Muscle of arm (tissue), 14 donors: ENCODE measurements around the gene ZNF286A. TPM values are rescaled to one million over a fixed set of nuclear protein-coding genes. Genes with fewer than 3 reads are reported as not detected.
A peak's percentile ranks its signal among the peaks of the same experiment; 100 is the strongest.
"Not testable (repeated sequence)": the region's sequence is repeated elsewhere in the genome, so short reads cannot be mapped to it uniquely, and the experiment has no call there.

Source experiments
- DNase-seq: peaks from one replicate; pipeline ENCODE4 v3.0.0-alpha.2; 2013
- long read RNA-seq, 11 donors: transcript quantifications; one replicate each; lab custom pipeline, GENCODE V29; 2026
- polyA plus RNA-seq, 12 donors: library from polyadenylated mRNA; unstranded; fragments of 120-200 nt; gene quantifications; one replicate each; pipeline ENCODE4 v1.2.1, GENCODE V29; 2013; ENCODE audit not compliant: insufficient read length in 12 of 12

ZNF286A gene
- 10 to 100 TPM in 11 of 12 donors, not detected in 1; 13.5 to 36.5 (median 26.6) TPM for polyA plus RNA-seq
- long read RNA-seq, donor 1 = 0 reads
- long read RNA-seq, donor 2, full-length matches to known transcripts = 4 of 4 reads
- long read RNA-seq, donor 2, partial matches to known transcripts = 0 of 4 reads
- long read RNA-seq, donor 2, other reads (novel, unspliced or antisense) = 0 of 4 reads
- long read RNA-seq, donor 3, full-length matches to known transcripts = 1 of 1 reads
- long read RNA-seq, donor 3, partial matches to known transcripts = 0 of 1 reads
- long read RNA-seq, donor 3, other reads (novel, unspliced or antisense) = 0 of 1 reads
- long read RNA-seq, donor 4, full-length matches to known transcripts = 2 of 2 reads
- long read RNA-seq, donor 4, partial matches to known transcripts = 0 of 2 reads
- long read RNA-seq, donor 4, other reads (novel, unspliced or antisense) = 0 of 2 reads
- long read RNA-seq, donor 5, full-length matches to known transcripts = 2 of 2 reads
- long read RNA-seq, donor 5, partial matches to known transcripts = 0 of 2 reads
- long read RNA-seq, donor 5, other reads (novel, unspliced or antisense) = 0 of 2 reads
- long read RNA-seq, donor 6, full-length matches to known transcripts = 3 of 3 reads
- long read RNA-seq, donor 6, partial matches to known transcripts = 0 of 3 reads
- long read RNA-seq, donor 6, other reads (novel, unspliced or antisense) = 0 of 3 reads
- long read RNA-seq, donor 7 = 0 reads
- long read RNA-seq, donor 8, full-length matches to known transcripts = 3 of 3 reads
- long read RNA-seq, donor 8, partial matches to known transcripts = 0 of 3 reads
- long read RNA-seq, donor 8, other reads (novel, unspliced or antisense) = 0 of 3 reads
- long read RNA-seq, donor 9 = 0 reads
- long read RNA-seq, donor 10, full-length matches to known transcripts = 1 of 1 reads
- long read RNA-seq, donor 10, partial matches to known transcripts = 0 of 1 reads
- long read RNA-seq, donor 10, other reads (novel, unspliced or antisense) = 0 of 1 reads
- long read RNA-seq, donor 11 = 0 reads

DNA sequence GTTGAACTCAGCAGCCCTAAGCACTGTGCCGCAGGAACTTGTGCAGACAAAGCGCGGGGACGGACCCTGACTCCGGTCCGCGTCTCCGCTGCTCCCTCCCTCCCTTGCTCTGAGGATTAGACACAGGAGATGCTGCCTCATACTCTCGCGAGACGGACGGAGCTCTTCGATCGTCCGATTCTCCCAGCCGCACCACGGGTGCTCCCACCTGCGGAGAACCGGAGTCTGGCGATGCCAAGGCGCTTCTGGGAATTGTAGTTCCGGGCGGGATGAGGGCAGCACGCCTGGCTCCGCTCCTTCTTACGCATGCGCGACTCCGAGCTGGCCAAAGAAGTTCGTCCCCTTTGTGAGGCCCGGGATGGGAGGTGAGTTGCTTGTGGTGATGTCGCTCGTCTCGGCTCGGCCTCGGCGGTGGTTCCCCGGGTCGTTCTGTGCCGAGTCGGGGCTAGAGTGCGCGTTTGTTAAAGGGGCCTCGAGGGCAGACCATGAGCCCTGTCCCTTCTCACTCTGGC, at the start of gene ZNF286A:
TSS of gene ZNF286A (plus strand) at position 340 of the 512 bp plus-strand sequence. CDS start 578 bp downstream, outside the sequence.
- peak; percentile 98 for DNase-seq

DNA sequence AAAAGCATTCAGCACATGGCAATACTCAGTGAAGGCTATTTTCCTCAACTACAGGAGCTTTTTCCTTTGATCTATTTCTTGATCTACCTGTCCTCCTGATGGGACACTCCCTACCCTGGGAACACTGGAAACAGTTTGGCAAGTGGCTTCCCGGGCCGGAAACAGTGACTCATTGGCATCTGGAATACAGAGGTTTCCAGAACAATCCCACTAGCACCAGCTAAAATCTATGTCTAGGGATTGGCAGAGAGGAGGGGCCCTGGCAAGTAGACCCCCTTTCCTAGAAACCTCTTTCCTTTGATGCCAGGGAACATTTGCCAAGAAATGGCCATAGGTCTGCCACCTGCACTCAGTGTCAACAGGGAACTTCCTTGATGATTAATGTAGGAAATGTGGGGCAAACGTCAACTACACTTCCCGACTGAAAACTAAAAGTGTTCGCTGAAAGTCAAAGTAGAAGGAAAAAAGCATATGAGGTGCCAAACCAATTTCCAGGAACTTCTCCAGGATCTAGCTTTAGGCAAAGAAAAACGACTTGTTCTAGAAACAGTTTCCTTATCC, 49.6 kb upstream of the ZNF286A start:
- DNase-seq = peak; percentile 70

- peak; percentile 39 for DNase-seq
Observed at GRCh38 chr17:15650741-15651582, 48.6 kb upstream of the ZNF286A start.

- DNase-seq = peak; percentile 95
Observed at GRCh38 chr17:15651583-15652110, 47.9 kb upstream of the ZNF286A start.

DNA sequence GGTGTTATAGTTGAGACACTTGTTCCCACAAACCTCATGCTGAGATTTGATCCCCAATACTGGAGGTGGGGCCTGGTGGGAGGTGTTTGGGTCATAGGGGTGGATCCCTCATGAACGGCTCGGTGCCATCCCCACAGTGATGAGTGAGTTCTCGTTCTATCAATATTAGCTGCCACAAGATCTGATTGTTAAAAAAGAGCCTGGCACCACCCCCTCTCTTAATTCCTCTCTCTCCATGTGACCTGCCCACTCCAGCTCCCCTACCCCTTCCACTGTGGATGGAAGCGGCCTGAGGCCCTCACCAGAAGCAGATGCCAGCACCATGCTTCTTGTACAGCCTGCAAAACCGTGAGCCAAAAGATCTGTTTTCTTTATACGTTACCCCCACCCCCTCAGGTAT, 46.6 kb upstream of the ZNF286A start:
- DNase-seq = no peak

DNA sequence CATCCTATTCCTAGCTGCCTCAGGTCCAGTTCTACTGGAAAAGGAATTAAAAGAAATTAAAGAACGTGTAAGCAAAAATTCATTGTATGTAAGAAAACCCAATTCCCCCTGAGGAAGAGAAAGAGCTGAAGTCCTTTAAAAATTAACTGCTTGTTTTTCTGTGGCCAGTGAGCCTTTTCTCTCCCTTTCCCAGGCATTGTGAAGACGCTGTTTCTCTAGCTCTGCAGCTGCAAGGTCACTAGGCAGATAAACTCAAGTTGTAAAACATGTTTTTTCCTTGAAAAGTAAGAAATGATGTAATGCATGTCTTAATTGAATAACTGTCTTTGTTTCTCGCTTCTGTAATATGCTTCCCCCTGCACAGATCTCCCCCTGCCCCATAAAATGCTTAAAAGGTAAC, 45.2 kb upstream of the ZNF286A start:
- DNase-seq = not testable (repeated sequence)

DNA sequence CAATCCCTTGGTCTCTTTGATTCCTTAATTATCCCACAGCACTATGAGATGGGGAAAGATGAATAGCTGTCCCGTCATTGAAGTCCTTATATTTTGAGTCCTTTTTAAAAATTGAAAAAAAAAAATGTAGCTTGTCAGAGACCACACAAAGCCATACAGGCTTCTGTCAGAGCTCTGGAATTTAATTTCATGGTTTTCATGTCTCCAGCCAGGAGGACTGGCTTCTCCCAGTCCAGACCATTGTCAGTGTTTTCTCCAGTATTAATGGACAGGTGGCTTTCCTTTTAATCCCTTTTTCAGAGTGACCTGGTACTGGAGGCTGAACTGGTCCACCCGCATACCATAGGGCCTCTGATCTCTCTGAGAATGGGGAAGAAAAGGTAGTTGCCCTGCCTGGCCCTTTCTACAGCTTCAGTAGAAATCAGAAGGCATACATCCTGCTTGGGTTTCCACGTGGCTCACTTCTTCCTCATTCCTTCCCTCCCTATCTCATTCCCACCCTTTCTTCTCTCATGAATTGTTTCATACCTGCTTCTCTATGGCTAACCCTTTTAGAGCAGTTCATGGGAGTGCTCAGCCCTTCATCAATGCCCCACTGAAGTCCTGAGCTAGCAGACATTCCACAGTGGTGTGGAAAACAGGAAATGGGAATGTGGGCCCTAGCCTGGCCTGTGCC, 44.5 kb upstream of the ZNF286A start:
- no peak for DNase-seq

DNA sequence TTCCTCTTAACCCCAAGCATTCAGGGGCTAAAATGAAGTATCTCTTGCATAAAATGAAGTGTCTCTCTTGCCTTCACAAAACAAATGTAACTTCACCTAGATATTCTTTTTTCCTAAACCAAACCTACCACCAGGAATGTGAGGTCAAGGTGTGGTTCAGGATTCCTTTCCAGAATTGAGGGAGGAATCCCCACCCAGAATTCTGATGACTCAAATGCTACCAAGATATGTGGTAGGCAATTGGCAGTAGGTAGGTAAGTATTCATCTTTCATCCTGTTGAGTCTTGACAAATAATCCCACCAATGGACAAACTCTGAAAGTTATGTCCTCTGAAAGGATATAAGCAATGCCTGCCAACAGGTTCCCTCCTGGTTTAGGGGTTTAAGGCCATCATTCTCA, 41.7 kb upstream of the ZNF286A start:
- no peak for DNase-seq

DNA sequence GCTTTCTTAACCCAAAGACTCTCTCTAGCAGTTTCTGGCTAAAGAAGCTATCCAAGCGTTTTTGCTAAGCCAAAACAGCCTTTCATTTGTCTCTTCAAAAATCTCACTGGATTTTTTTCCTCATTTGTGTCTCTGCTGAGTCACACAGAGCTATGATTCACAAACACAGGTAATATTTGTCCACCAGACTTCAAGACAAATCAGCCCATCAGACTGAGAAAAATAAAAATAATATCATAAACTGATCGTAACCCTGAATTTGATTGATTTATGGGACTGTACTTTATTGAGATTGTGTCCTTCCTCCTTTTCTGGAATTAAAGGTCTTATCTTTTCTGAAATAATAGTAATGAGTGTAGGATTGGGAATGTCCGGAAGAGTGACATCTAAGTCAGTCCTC, 41.3 kb upstream of the ZNF286A start:
- DNase-seq = no peak

- DNase-seq = no peak
Observed at GRCh38 chr17:15659236-15659635, 40.3 kb upstream of the ZNF286A start.

DNA sequence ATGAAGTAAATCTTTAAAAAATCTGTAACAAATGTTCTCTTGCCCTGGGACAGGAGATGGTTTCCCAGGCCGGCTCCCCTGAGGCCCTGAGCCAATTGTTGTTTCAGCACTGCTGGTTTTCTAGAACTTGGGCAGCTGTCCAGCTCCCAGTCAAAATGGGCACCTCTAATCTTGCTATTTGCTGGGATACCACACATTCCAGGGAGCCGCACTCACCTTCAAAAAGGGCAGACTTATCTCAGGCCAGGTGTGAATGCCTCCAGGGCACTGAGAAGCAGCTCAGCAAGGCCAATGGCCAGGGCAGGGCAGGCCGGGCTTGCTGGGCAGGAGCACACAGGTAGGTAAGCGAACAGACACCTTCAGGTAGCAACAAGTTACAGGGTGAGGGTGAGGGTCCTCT, 39.9 kb upstream of the ZNF286A start:
- DNase-seq = no peak

DNA sequence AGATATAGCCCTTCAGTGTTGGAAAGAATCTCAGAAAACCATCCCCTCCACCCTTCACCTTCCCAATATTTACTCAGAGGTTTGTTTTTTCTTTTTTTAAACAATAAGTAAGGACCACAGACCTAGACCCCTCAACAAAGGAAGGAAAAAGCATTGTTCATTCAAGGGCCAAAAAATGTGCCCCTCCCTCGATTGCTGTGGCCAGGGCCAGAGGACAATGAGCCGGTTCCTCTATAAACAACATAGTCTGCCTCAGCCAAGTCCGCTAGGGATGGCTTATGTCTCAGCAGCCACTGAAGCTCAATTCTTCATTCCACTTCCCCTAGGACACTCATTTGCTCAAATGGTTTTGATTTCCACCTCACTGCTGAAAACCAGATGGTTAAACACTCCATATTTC, 39.5 kb upstream of the ZNF286A start:
- DNase-seq = no peak

DNA sequence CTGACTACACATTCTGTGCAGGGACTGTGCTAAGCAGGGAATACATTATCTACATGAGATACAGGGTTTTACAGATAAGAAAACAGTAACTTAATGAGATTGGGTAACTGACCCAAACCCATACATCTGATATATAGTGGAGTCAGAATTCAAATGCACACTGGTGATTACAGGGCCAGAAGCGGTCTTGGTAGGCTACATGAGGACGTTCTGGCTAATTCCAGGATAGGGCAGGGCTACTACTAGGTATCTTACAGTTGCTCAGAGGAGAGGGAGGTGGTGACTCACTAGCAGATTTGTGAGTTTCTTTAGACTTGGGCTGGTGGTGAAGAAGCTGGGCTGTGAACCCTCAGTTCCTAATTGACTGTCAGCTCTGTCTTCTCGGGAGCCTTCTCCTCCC, 36.9 kb upstream of the ZNF286A start:
- DNase-seq = no peak

GRCh38 chr17:15663176-15663575, 36.4 kb upstream of the ZNF286A start:
- DNase-seq = no peak

DNA sequence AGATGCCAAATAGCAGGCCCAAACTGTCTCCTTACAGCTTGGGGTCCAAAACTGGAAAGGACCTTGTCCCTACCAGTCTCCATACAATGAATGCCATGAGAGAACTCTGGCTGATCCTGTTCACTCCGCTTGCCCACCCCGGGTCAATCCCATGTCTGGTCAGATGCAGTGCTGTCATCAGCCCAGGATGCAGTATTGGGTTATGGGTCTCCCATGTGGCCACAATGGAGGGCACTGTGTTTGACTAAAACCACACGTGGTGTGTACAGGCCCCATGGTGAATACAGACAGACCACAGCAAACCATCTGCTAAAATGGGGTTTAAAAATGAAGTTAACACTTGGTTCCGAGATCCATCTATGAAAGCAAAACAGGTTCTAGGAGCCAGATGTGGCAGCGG, 35.9 kb upstream of the ZNF286A start:
- DNase-seq = no peak

DNA sequence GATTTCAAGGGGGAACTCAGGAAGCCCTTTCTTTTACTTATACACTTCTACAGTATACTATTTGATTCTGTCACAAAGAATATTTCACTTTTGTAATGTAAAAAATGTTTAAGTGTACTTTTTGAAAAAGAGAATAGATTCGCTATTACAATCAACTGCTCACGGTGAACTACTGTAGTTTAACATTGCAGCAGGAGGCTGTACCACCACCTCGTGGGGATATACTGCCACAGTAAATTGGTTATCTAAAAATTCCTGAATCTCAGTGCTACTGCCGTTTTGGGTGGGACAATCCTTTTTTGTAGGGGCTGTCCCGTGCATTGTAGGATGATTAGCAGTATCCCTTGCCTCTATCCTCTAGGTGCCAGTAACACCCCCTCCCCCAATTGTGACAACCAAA, 30.0 kb upstream of the ZNF286A start:
- DNase-seq = not testable (repeated sequence)

- DNase-seq = not testable (repeated sequence)
Observed at GRCh38 chr17:15674640-15675039, 24.9 kb upstream of the ZNF286A start.

DNA sequence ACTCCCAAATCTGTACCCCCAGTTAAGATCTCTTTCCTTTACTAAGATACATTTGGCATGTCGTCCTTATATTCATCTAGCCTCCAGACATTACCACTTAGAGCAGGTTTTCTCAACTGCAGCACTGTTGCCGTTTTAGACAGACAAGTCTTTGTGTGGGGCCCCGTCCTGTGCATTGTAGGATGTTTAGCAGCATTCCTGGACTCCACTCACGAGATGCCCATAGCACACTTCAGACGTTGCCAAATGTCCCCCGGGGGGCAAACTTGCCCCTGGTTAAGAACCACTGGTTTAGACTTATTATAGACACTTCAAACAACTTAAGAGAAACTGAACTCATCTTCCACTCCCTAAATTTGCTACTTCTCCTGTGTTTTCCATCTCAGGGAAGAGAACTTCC, 23.6 kb upstream of the ZNF286A start:
- DNase-seq = not testable (repeated sequence)

DNA sequence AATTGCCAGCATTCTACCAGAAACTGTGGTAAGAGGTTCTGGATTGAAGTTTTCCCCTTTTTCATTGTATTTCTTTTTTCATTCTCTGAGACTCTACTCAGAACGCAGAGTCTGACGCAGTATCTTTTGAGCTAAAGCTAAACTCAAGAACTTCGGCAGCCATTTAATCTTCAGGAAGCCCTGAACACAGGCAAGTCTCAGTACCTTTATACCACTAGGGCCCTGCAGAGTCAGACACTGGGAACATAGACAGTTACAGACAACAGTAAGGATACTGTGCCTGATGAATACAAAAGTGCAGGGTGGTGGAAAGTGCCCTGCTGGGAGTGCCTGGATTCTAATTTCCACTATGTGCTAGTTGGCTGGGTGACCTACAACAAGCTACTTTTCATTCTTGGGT, 16.4 kb upstream of the ZNF286A start:
- DNase-seq = not testable (repeated sequence)
